Caco-2 (cell line): ENCODE measurements around the gene DEFB112. TPM values are rescaled to one million over a fixed set of nuclear protein-coding genes. Genes with fewer than 3 reads are reported as not detected.

Experiments
- BruUV-seq: library from RNA; stranded (reverse); fragments of 400-500 nt; replicated peaks from 2 replicates; lab custom pipeline; 2021; lab: Mats Ljungman, UMichigan
- CTCF ChIA-PET: fragments of 300-600 bp; sonication (Branson Sonifier 250); formaldehyde crosslinking; loops from one replicate; lab custom pipeline; 2022; ENCODE audit warnings: antibody characterized with exemption; lab: Charles Lee
- POLR2A ChIA-PET: fragments of 300-600 bp; sonication (Branson Sonifier 250); formaldehyde crosslinking; loops from one replicate; lab custom pipeline; 2022; ENCODE audit warnings: antibody characterized with exemption; lab: Charles Lee
- DNase-seq, 2 experiments: peaks; one replicate each; pipeline versions ENCODE4 v3.0.0 to v3.0.0-alpha.2; 2020 to 2022
- H3K27me3 ChIP-seq: replicated peaks from 2 replicates; pipeline ENCODE4 v1.6.0; 2011; ENCODE audit warnings: low read length; ENCODE audit not compliant: control insufficient read depth, insufficient read depth
- H3K36me3 ChIP-seq: 2 replicates; pipeline ENCODE4 v1.5.1; 2011; ENCODE audit warnings: low read length; ENCODE audit not compliant: control insufficient read depth, insufficient read depth
- H3K4me1 ChIP-seq: fragments of 250-450 bp; sonication (Bioruptor Pico); 2 replicates; pipeline ENCODE4 v1.5.1; 2020; ENCODE audit warnings: mild to moderate bottlenecking
- H3K4me3 ChIP-seq: 2 replicates; pipeline ENCODE4 v1.5.1; 2011; ENCODE audit warnings: low read depth, mild to moderate bottlenecking, control low read depth, low read length
- H3K9me3 ChIP-seq: fragments of 250-450 bp; sonication (Bioruptor Pico); 2 replicates; pipeline ENCODE4 v1.5.1; 2020; ENCODE audit warnings: mild to moderate bottlenecking, moderate library complexity
- H3K27ac Mint-ChIP-seq: one replicate; pipeline ENCODE4 v1.8.0; 2022; ENCODE audit warnings: mixed read lengths; ENCODE audit not compliant: unreplicated experiment
- H3K27me3 Mint-ChIP-seq: one replicate; pipeline ENCODE4 v1.8.0; 2022; ENCODE audit warnings: mixed read lengths; ENCODE audit not compliant: insufficient read depth, unreplicated experiment
- H3K36me3 Mint-ChIP-seq: one replicate; pipeline ENCODE4 v1.8.0; 2022; ENCODE audit warnings: mild to moderate bottlenecking, mixed read lengths; ENCODE audit not compliant: insufficient read depth, unreplicated experiment
- H3K4me1 Mint-ChIP-seq: one replicate; pipeline ENCODE4 v1.8.0; 2022; ENCODE audit warnings: low read depth, mixed read lengths; ENCODE audit not compliant: unreplicated experiment
- H3K4me3 Mint-ChIP-seq: one replicate; pipeline ENCODE4 v1.8.0; 2022; ENCODE audit warnings: mild to moderate bottlenecking, moderate library complexity, mixed read lengths; ENCODE audit not compliant: unreplicated experiment
- H3K9me3 Mint-ChIP-seq: one replicate; pipeline ENCODE4 v1.8.0; 2022; ENCODE audit warnings: mixed read lengths; ENCODE audit not compliant: unreplicated experiment
- intact Hi-C: fragments of 100-400 bp; cut with micrococcal nuclease; formaldehyde crosslinking; loops from one replicate; pipeline ENCODE4 v1.10.0; 2022; ENCODE audit not compliant: unreplicated experiment
- total RNA-seq: library from RNA; stranded (reverse); gene quantifications from 2 replicates; pipeline ENCODE4 v1.2.3, GENCODE V29; 2022
- TF ChIP-seq, protein P1 (sequence below), 2 experiments: fragments of 200-600 bp in 1 of 2; IDR thresholded peaks; 1 replicate in 1 of 2; 2 replicates in 1 of 2; pipeline versions ENCODE4 v1.5.1 to v1.8.0; 2011 to 2022; ENCODE audit warnings: antibody characterized with exemption in 1 of 2, control low read depth in 1 of 2, inconsistent platforms in 1 of 2, low read depth in 1 of 2, low read length in 1 of 2, mild to moderate bottlenecking in 1 of 2, moderate library complexity in 1 of 2; ENCODE audit not compliant: insufficient read depth in 1 of 2, severe bottlenecking in 1 of 2, unreplicated experiment in 1 of 2

DEFB112 gene
- total RNA-seq, 1 experiment from 2014 or later = not detected

DNA sequence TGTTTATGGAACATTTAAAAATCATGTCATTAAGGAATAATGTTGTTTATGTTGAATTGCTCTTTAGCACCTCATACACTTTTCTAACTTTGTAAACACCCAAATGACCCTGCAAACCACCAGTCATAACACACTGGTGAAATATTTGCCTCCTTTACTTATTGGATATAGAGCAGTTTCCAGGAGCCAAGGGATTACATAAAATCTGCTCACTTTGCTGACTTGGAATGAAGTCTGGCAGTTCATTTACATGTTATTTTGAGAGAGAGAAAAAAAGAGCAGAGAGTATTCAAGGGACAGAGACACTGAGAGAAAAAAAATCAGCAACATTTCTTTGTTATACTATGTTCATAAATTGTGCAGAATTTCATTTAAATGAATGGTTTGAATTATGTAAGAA is 46.6 kb upstream of the DEFB112 start:
- no TSS peak for BruUV-seq
- ChIA-PET POLR2A (no interaction called here), CTCF (no interaction called here)
- H3K27me3 ChIP-seq = no peaks in the 10 kb centered on the region
- DNase-seq = no peak
- Mint-ChIP-seq H3K27ac (no peak overlapping the region), H3K4me1 (no peaks in the 10 kb centered on the region), H3K9me3 (no peaks in the 10 kb centered on the region), H3K27me3 (no peaks in the 10 kb centered on the region), H3K4me3 (no peak overlapping the region), H3K36me3 (no peaks in the 10 kb centered on the region)
- no peak overlapping the region for H3K4me3 ChIP-seq
- TF ChIP-seq, protein P1, sequence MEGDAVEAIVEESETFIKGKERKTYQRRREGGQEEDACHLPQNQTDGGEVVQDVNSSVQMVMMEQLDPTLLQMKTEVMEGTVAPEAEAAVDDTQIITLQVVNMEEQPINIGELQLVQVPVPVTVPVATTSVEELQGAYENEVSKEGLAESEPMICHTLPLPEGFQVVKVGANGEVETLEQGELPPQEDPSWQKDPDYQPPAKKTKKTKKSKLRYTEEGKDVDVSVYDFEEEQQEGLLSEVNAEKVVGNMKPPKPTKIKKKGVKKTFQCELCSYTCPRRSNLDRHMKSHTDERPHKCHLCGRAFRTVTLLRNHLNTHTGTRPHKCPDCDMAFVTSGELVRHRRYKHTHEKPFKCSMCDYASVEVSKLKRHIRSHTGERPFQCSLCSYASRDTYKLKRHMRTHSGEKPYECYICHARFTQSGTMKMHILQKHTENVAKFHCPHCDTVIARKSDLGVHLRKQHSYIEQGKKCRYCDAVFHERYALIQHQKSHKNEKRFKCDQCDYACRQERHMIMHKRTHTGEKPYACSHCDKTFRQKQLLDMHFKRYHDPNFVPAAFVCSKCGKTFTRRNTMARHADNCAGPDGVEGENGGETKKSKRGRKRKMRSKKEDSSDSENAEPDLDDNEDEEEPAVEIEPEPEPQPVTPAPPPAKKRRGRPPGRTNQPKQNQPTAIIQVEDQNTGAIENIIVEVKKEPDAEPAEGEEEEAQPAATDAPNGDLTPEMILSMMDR (IDR thresholded peaks at IDR 0.05; ENCODE audit: insufficient read depth in 1 of 2, low read depth in 1 of 2, low read length in 1 of 2, severe bottlenecking in 1 of 2, unreplicated experiment in 1 of 2) = no peak
- intact Hi-C loops = no loop called here
- H3K36me3 ChIP-seq = no peaks in the 10 kb centered on the region
- H3K4me1 ChIP-seq = peaks cover 18% of the 10 kb centered on the region
- H3K9me3 ChIP-seq = no peaks in the 10 kb centered on the region

DNA sequence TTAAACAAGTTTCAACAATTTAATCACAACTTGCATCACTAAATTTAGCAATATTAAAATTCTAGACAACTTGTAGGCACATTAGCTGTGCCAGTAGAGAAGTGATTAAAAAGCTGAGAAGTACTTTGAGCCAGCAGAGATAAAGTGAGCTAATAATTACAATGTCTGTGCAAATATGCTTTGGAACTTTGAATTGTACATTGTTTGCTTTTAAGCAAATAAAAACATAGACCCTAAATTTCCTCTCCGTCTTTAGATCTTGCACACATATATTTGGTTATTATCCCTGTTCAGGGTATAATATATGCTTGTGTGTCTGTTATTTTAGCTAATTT is 44.2 kb upstream of the DEFB112 start:
- TF ChIP-seq, protein P1 (IDR thresholded peaks at IDR 0.05; ENCODE audit: insufficient read depth in 1 of 2, low read depth in 1 of 2, low read length in 1 of 2, severe bottlenecking in 1 of 2, unreplicated experiment in 1 of 2) = no peak
- peaks cover 18% of the 10 kb centered on the region for H3K4me1 ChIP-seq
- CTCF ChIA-PET = no interaction called here

GRCh38 chr6:50093116-50093937 is 43.6 kb upstream of the DEFB112 start:
- ChIA-PET POLR2A (no interaction called here), CTCF (no interaction called here)
- TF ChIP-seq, protein P1 (IDR thresholded peaks at IDR 0.05; ENCODE audit: insufficient read depth in 1 of 2, low read depth in 1 of 2, low read length in 1 of 2, severe bottlenecking in 1 of 2, unreplicated experiment in 1 of 2) = no peak
- Histone ChIP-seq H3K4me1 (peaks cover 18% of the 10 kb centered on the region), H3K9me3 (no peaks in the 10 kb centered on the region), H3K36me3 (no peaks in the 10 kb centered on the region), H3K4me3 (no peak overlapping the region), H3K27me3 (no peaks in the 10 kb centered on the region)
- DNase-seq = peak; percentile 5 to 33
- Mint-ChIP-seq H3K36me3 (no peaks in the 10 kb centered on the region), H3K27me3 (no peaks in the 10 kb centered on the region), H3K4me1 (no peaks in the 10 kb centered on the region), H3K4me3 (peak overlapping the region; percentile 35), H3K9me3 (no peaks in the 10 kb centered on the region), H3K27ac (no peak overlapping the region)
- intact Hi-C loops = no loop called here
- BruUV-seq = no TSS peak

More for the DNA sequence above, 44.2 kb upstream of the DEFB112 start:
- Mint-ChIP-seq H3K27ac (no peak overlapping the region), H3K9me3 (no peaks in the 10 kb centered on the region), H3K27me3 (no peaks in the 10 kb centered on the region), H3K4me3 (no peak overlapping the region), H3K4me1 (no peaks in the 10 kb centered on the region), H3K36me3 (no peaks in the 10 kb centered on the region)
- H3K4me3 ChIP-seq = no peak overlapping the region
- POLR2A ChIA-PET = no interaction called here
- no peaks in the 10 kb centered on the region for H3K36me3 ChIP-seq
- BruUV-seq = no TSS peak
- DNase-seq = no peak
- H3K27me3 ChIP-seq = no peaks in the 10 kb centered on the region
- H3K9me3 ChIP-seq = no peaks in the 10 kb centered on the region
- intact Hi-C loops = no loop called here
